Esophagus muscularis mucosa (tissue), 4 donors: Measurements from ENCODE around the gene CASP9. TPM values are rescaled to one million over a fixed set of nuclear protein-coding genes. Genes with fewer than 3 reads are reported as not detected.

ENCODE experiments used
- DNase-seq: peaks from one replicate; pipeline ENCODE4 v3.0.0-alpha.2; 2017; ENCODE audit errors: extremely low spot score
- H3K27ac ChIP-seq, 4 donors: fragments of 200-600 bp; sonication (generic); replicated peaks in 1 of 4; 1 replicate in 3 of 4; 2 replicates in 1 of 4; pipeline ENCODE4 v1.5.1; 2016 to 2019; ENCODE audit warnings: mild to moderate bottlenecking in 1 of 4
- H3K27me3 ChIP-seq, 4 donors: fragments of 200-600 bp; sonication (generic); one replicate each; pipeline versions ENCODE4 v1.5.1 to v1.6.0; 2016 to 2019
- H3K36me3 ChIP-seq, 4 donors: fragments of 200-600 bp; sonication (generic); one replicate each; pipeline ENCODE4 v1.5.1; 2016 to 2019
- H3K4me1 ChIP-seq, 4 donors: fragments of 200-600 bp; sonication (generic); one replicate each; pipeline ENCODE4 v1.5.1; 2016 to 2019
- H3K4me3 ChIP-seq, 4 donors: fragments of 200-600 bp; sonication (generic); 1 replicate in 2 of 4; 2 replicates in 2 of 4; pipeline ENCODE4 v1.5.1; 2016 to 2019; ENCODE audit warnings: mild to moderate bottlenecking in 4 of 4, moderate library complexity in 1 of 4
- H3K9me3 ChIP-seq, 4 donors: fragments of 200-600 bp; sonication (generic); 1 replicate in 3 of 4; 2 replicates in 1 of 4; pipeline ENCODE4 v1.5.1; 2016 to 2019
- CTCF ChIP-seq, 3 experiments: fragments of 200-600 bp in 2 of 3; fragments of 450-650 bp in 1 of 3; sonication (generic) in 2 of 3; IDR thresholded peaks; one replicate each; pipeline ENCODE4 v1.5.1; 2017 to 2019; ENCODE audit warnings: antibody characterized with exemption in 3 of 3, mild to moderate bottlenecking in 2 of 3, moderate library complexity in 1 of 3
- EP300 ChIP-seq: sonication (generic); formaldehyde crosslinking; IDR thresholded peaks from one replicate; pipeline ENCODE4 v1.6.1; 2017; ENCODE audit warnings: antibody characterized with exemption
- POLR2A ChIP-seq: fragments of 450-650 bp; IDR thresholded peaks from one replicate; pipeline ENCODE4 v1.6.1; 2017; ENCODE audit warnings: antibody characterized with exemption, moderate library complexity, mild to moderate bottlenecking, low read depth
- POLR2AphosphoS5 ChIP-seq, 2 donors: sonication (generic); formaldehyde crosslinking; IDR thresholded peaks; one replicate each; pipeline ENCODE4 v1.6.1; 2017; ENCODE audit warnings: antibody characterized with exemption in 2 of 2
- WGBS: methylation state at CpG from one replicate; pipeline ENCODE4 v1.1.5; 2018; 5-methylcytosine and 5-hydroxymethylcytosine counted together
- intact Hi-C: fragments of 100-400 bp; cut with DNase I; formaldehyde crosslinking; loops from one replicate; pipeline ENCODE4 v1.15.1; 2023
- total RNA-seq, 4 donors: library from RNA; depleted of rRNA; stranded (reverse); fragments of >200 nt; gene quantifications; one replicate each; pipeline versions ENCODE4 v1.1.0 to v1.2.1, GENCODE V29; 2016

CASP9 gene
- total RNA-seq, 4 donors from 2014 or later, result 9.1 to 12.6 (median 11.0) TPM

- WGBS, result no CpG with 5 or more reads among the region's 1 CpG
- intact Hi-C loops, result no loop called here
Measured at GRCh38 chr1:15452216-15452615, 71.8 kb downstream of the CASP9 start.

GRCh38 chr1:15451014-15451722 lies 72.8 kb downstream of the CASP9 start:
- H3K36me3 ChIP-seq, result no peaks in the 10 kb centered on the region
- 91% methylated on average over 6 of the region's 6 CpGs for WGBS
- H3K27me3 ChIP-seq, result no peaks in the 10 kb centered on the region
- intact Hi-C loops, result no loop called here
- H3K9me3 ChIP-seq, result peaks cover 0 to 3% (median 0%) of the 10 kb centered on the region in 4 donors
- H3K4me3 ChIP-seq, result no peak overlapping the region
- no peak for DNase-seq
- H3K4me1 ChIP-seq, result peaks cover 0 to 12% (median 6%) of the 10 kb centered on the region in 4 donors
- no peak overlapping the region for H3K27ac ChIP-seq
- TF ChIP-seq EP300 (no peak), POLR2AphosphoS5 (IDR thresholded peaks at IDR 0.05) (no peak), POLR2A (no peak), CTCF (IDR thresholded peaks at IDR 0.05) (no peak)

More at GRCh38 chr1:15452216-15452615, 71.8 kb downstream of the CASP9 start:
- peaks cover 0 to 3% (median 0%) of the 10 kb centered on the region in 4 donors for H3K9me3 ChIP-seq
- no peak for TF ChIP-seq EP300
- TF ChIP-seq POLR2AphosphoS5 (IDR thresholded peaks at IDR 0.05), result no peak
- no peak for TF ChIP-seq POLR2A
- no peak for TF ChIP-seq CTCF (IDR thresholded peaks at IDR 0.05)
- H3K4me3 ChIP-seq, result no peak overlapping the region
- H3K36me3 ChIP-seq, result no peaks in the 10 kb centered on the region
- H3K27me3 ChIP-seq, result no peaks in the 10 kb centered on the region
- H3K27ac ChIP-seq, result no peak overlapping the region
- DNase-seq, result no peak
- H3K4me1 ChIP-seq, result peaks cover 0 to 12% (median 6%) of the 10 kb centered on the region in 4 donors

GRCh38 chr1:15449567-15449966 lies 74.4 kb downstream of the CASP9 start:
- H3K4me1 ChIP-seq, result peaks cover 0 to 12% (median 6%) of the 10 kb centered on the region in 4 donors
- H3K4me3 ChIP-seq, result no peak overlapping the region
- TF ChIP-seq POLR2AphosphoS5 (IDR thresholded peaks at IDR 0.05) (no peak), POLR2A (no peak), EP300 (no peak), CTCF (IDR thresholded peaks at IDR 0.05) (no peak)
- DNase-seq, result no peak
- intact Hi-C loops, result no loop called here
- H3K27ac ChIP-seq, result no peak overlapping the region
- H3K9me3 ChIP-seq, result peaks cover 0 to 3% (median 0%) of the 10 kb centered on the region in 4 donors
- no peaks in the 10 kb centered on the region for H3K27me3 ChIP-seq
- H3K36me3 ChIP-seq, result no peaks in the 10 kb centered on the region
- WGBS, result 76% methylated on average over 3 of the region's 3 CpGs

- TF ChIP-seq POLR2AphosphoS5 (IDR thresholded peaks at IDR 0.05) (no peak), POLR2A (no peak), CTCF (IDR thresholded peaks at IDR 0.05) (no peak), EP300 (no peak)
- DNase-seq, result no peak
- peaks cover 0 to 9% (median 6%) of the 10 kb centered on the region in 4 donors for H3K4me1 ChIP-seq
- WGBS, result 92% methylated on average over 3 of the region's 3 CpGs
- H3K27ac ChIP-seq, result no peak overlapping the region
- H3K4me3 ChIP-seq, result no peak overlapping the region
- H3K27me3 ChIP-seq, result no peaks in the 10 kb centered on the region
- no peaks in the 10 kb centered on the region for H3K36me3 ChIP-seq
- peaks cover 0 to 3% (median 0%) of the 10 kb centered on the region in 4 donors for H3K9me3 ChIP-seq
- intact Hi-C loops, result no loop called here
Measured at GRCh38 chr1:15448877-15449462, 75.0 kb downstream of the CASP9 start.
